K562 (cell line): ENCODE measurements around the gene SGPL1. TPM values are rescaled to one million over a fixed set of nuclear protein-coding genes. Genes with fewer than 3 reads are reported as not detected.

ENCODE experiments used
- ATAC-seq: fragments of 200-7000 bp; cut with Tn5 transposase; 3 replicates; pipeline ENCODE4 v1.9.1; 2020; ENCODE audit warnings: moderate library complexity
- BruUV-seq: library from RNA; stranded (reverse); fragments of 400-500 nt; replicated peaks from 2 replicates; lab custom pipeline; 2021; lab: Mats Ljungman, UMichigan
- CTCF ChIA-PET: fragments of 300-600 bp; formaldehyde crosslinking; extraction: SDS; loops from one replicate; lab custom pipeline; 2021; ENCODE audit warnings: low intra/inter-chr PET ratio; lab: Yijun Ruan, JAX
- POLR2A ChIA-PET: fragments of 300-600, 350-650 bp; sonication (Branson Sonifier 250); formaldehyde crosslinking; extraction: SDS; loops from one replicate; lab custom pipeline; 2021; ENCODE audit warnings: antibody characterized with exemption, inconsistent platforms; lab: Yijun Ruan, JAX
- DNase-seq, 4 experiments: peaks; one replicate each; pipeline versions ENCODE4 v3.0.0 to v3.0.0-alpha.2; 2011 to 2018; ENCODE audit warnings: low spot score in 3 of 4, mixed read lengths in 3 of 4; ENCODE audit errors: extremely low read depth in 1 of 4
- FAIRE-seq: peaks from 2 replicates; lab custom pipeline; 2011; peaks lifted over from hg19 to GRCh38; lab: Jason Lieb, UNC
- H2AFZ ChIP-seq: 2 replicates; pipeline ENCODE4 v1.6.0; 2011; ENCODE audit warnings: low read depth, low read length, control low read depth, inconsistent platforms
- H3K27ac ChIP-seq: fragments of 200-600 bp; 3 replicates; pipeline ENCODE4 v1.8.0; 2011; ENCODE audit warnings: low read depth, mild to moderate bottlenecking, control low read depth, inconsistent platforms, low read length, moderate library complexity, mixed read lengths; ENCODE audit errors: extremely low read depth
- H3K27me3 ChIP-seq, 2 experiments: fragments of 300-600 bp in 1 of 2; 2 replicates in 1 of 2; 3 replicates in 1 of 2; pipeline versions ENCODE4 v1.6.0 to v1.8.0; 2011; ENCODE audit warnings: inconsistent platforms in 2 of 2, low read length in 2 of 2, mild to moderate bottlenecking in 1 of 2, mixed read lengths in 1 of 2, moderate library complexity in 1 of 2; ENCODE audit not compliant: control insufficient read depth in 2 of 2, insufficient read depth in 2 of 2
- H3K36me3 ChIP-seq: fragments of 300-600 bp; 3 replicates; pipeline ENCODE4 v1.8.0; 2011; ENCODE audit warnings: mild to moderate bottlenecking, low read length, inconsistent platforms; ENCODE audit not compliant: control insufficient read depth, insufficient read depth
- H3K4me1 ChIP-seq, 2 experiments: fragments of 200-600 bp in 1 of 2; replicated peaks in 1 of 2; 2 replicates in 1 of 2; 3 replicates in 1 of 2; pipeline versions ENCODE4 v1.5.1 to v1.8.0; 2011; ENCODE audit warnings: inconsistent platforms in 2 of 2, low read length in 2 of 2, mild to moderate bottlenecking in 1 of 2, mixed read lengths in 1 of 2, moderate library complexity in 1 of 2; ENCODE audit not compliant: control insufficient read depth in 2 of 2, insufficient read depth in 2 of 2
- H3K4me2 ChIP-seq: 2 replicates; pipeline ENCODE4 v1.6.1; 2011; ENCODE audit warnings: low read length, control low read depth, inconsistent platforms, mixed read lengths; ENCODE audit not compliant: insufficient read depth
- H3K4me3 ChIP-seq: fragments of 200-600 bp; sonication (generic), shearing (Covaris generic); 2 replicates; pipeline ENCODE4 v1.5.1; 2016; ENCODE audit warnings: control low read depth, inconsistent platforms
- H3K79me2 ChIP-seq: fragments of 200-600 bp; 3 replicates; pipeline ENCODE4 v1.8.0; 2011; ENCODE audit warnings: low read length, inconsistent platforms; ENCODE audit not compliant: control insufficient read depth, insufficient read depth
- H3K9ac ChIP-seq, 2 experiments: 2 replicates each; pipeline versions ENCODE4 v1.6.0 to v1.6.1; 2011; ENCODE audit warnings: low read depth in 2 of 2, low read length in 2 of 2, control low read depth in 1 of 2, inconsistent platforms in 1 of 2, mild to moderate bottlenecking in 1 of 2, mixed read lengths in 1 of 2; ENCODE audit not compliant: insufficient read depth in 1 of 2
- H3K9me1 ChIP-seq: one replicate; pipeline ENCODE4 v1.6.0; 2011; ENCODE audit warnings: inconsistent platforms, mild to moderate bottlenecking, low read length, moderate library complexity; ENCODE audit not compliant: control insufficient read depth, insufficient read depth
- H3K9me3 ChIP-seq: replicated peaks from 2 replicates; pipeline ENCODE4 v1.5.1; 2011; ENCODE audit warnings: low read depth, low read length, inconsistent platforms; ENCODE audit not compliant: control insufficient read depth, insufficient read depth
- H4K20me1 ChIP-seq: replicated peaks from 2 replicates; pipeline ENCODE4 v1.6.1; 2011; ENCODE audit warnings: low read length, inconsistent platforms, mixed read lengths; ENCODE audit not compliant: control insufficient read depth, insufficient read depth
- BRF2 ChIP-seq: IDR thresholded peaks from 3 replicates; pipeline ENCODE4 v1.6.1; 2011; ENCODE audit warnings: borderline replicate concordance, mild to moderate bottlenecking; ENCODE audit not compliant: insufficient read length, insufficient read depth
- CHD4 ChIP-seq: fragments of 200-600 bp; sonication (generic); IDR thresholded peaks from 3 replicates; pipeline ENCODE4 v1.6.1; 2012; ENCODE audit warnings: low read depth, mild to moderate bottlenecking, mixed read lengths, low read length, inconsistent platforms; ENCODE audit not compliant: insufficient read depth, insufficient replicate concordance, poor library complexity, severe bottlenecking
- FOXM1 ChIP-seq, 2 experiments: fragments of 450-650 bp in 1 of 2; sonication (generic) in 1 of 2; formaldehyde crosslinking in 1 of 2; IDR thresholded peaks; 2 replicates each; pipeline versions ENCODE4 v1.6.1 to v1.9.0; 2017 to 2022; ENCODE audit warnings: low read depth in 2 of 2, mild to moderate bottlenecking in 2 of 2, missing genetic modification reagents in 1 of 2, moderate library complexity in 1 of 2
- IRF9 ChIP-seq: fragments of 450-650 bp; IDR thresholded peaks from 2 replicates; pipeline ENCODE4 v1.6.1; 2016; ENCODE audit warnings: missing biosample characterization, missing genetic modification characterization
- POLR2H ChIP-seq: IDR thresholded peaks from 2 replicates; pipeline ENCODE4 v1.6.1; 2016; ENCODE audit warnings: missing genetic modification characterization, low read depth, mild to moderate bottlenecking, control low read depth, missing compliant biosample characterization, moderate library complexity
- SAP30 ChIP-seq: fragments of 200-600 bp; sonication (generic); IDR thresholded peaks from 2 replicates; pipeline ENCODE4 v1.6.1; 2012; ENCODE audit warnings: borderline replicate concordance, low read depth, mild to moderate bottlenecking, moderate library complexity, low read length, control low read depth, inconsistent platforms; ENCODE audit not compliant: insufficient read depth, poor library complexity, severe bottlenecking
- SMAD4 ChIP-seq: fragments of 250-450 bp; sonication (Bioruptor Pico); conservative IDR thresholded peaks from 2 replicates; pipeline ENCODE4 v1.8.0; 2021; ENCODE audit warnings: inconsistent platforms, mild to moderate bottlenecking, moderate library complexity
- SREBF1 ChIP-seq: fragments of 150-350 bp; IDR thresholded peaks from 2 replicates; pipeline ENCODE4 v1.6.1; 2014; ENCODE audit warnings: antibody characterized with exemption, low read depth, low read length, borderline replicate concordance
- THRA ChIP-seq: fragments of 450-650 bp; IDR thresholded peaks from 2 replicates; pipeline ENCODE4 v1.6.1; 2017; ENCODE audit warnings: mild to moderate bottlenecking, moderate library complexity
- TRIM24 ChIP-seq, 2 experiments: fragments of 450-650 bp; IDR thresholded peaks; 2 replicates each; pipeline ENCODE4 v1.6.1; 2016
- VEZF1 ChIP-seq: fragments of 200-800 bp; sonication (Bioruptor generic); IDR thresholded peaks from 2 replicates; pipeline ENCODE4 v1.6.1; 2017; ENCODE audit warnings: missing genetic modification characterization, missing compliant biosample characterization
- ZKSCAN1 ChIP-seq: fragments of 150-350 bp; IDR thresholded peaks from 2 replicates; pipeline ENCODE4 v1.6.1; 2016; ENCODE audit warnings: low read depth, low read length
- ZNF507 ChIP-seq: conservative IDR thresholded peaks from 2 replicates; pipeline ENCODE4 v1.6.1; 2017; ENCODE audit warnings: missing genetic modification characterization, missing compliant biosample characterization
- ZNF561 ChIP-seq: fragments of 450-650 bp; formaldehyde crosslinking; conservative IDR thresholded peaks from 2 replicates; pipeline ENCODE4 v1.4.0; 2020; ENCODE audit warnings: mild to moderate bottlenecking, moderate library complexity
- WGBS: fragments of 100-300 bp; shearing (Covaris generic); methylation state at CpG from one replicate; pipeline ENCODE4 v1.1.6; 2016; ENCODE audit warnings: low coverage, mixed read lengths; ENCODE audit not compliant: insufficient coverage; ENCODE audit errors: missing lambda C conversion rate; 5-methylcytosine and 5-hydroxymethylcytosine counted together
- in situ Hi-C: fragments of 300-500 bp; cut with MboI; formaldehyde crosslinking; loops from 4 replicates; pipeline ENCODE4 v1.15.0; 2018; ENCODE audit warnings: inconsistent platforms, mixed read lengths
- intact Hi-C: fragments of 100-400 bp; cut with micrococcal nuclease; formaldehyde crosslinking; loops from 2 replicates; pipeline ENCODE4 v1.14.2; 2022
- polyA plus RNA-seq, 8 experiments: library from polyadenylated mRNA; depleted of rRNA in 4 of 8; stranded (reverse) in 5 of 8; unstranded in 3 of 8; fragments of >200 nt; fragmentation: Nextera tagmentation in 2 of 8; fragmentation: Illumina TruSeq in 1 of 8; extraction: Ambion mirVana in 2 of 8; extraction: Trizol in 1 of 8; gene quantifications; 2 replicates each; pipeline versions ENCODE4 v1.2.1 to v1.2.3, GENCODE V29; 2011 to 2014; ENCODE audit warnings: inconsistent platforms in 1 of 8, missing spikeins in 1 of 8
- total RNA-seq, 7 experiments: library from RNA; depleted of rRNA in 6 of 7; stranded (reverse); fragments of >200 nt in 6 of 7; fragmentation: Illumina TruSeq in 2 of 7; extraction: Trizol in 2 of 7; gene quantifications; 2 replicates each; pipeline versions ENCODE4 v1.2.1 to v1.2.3, GENCODE V29; 2011 to 2021; ENCODE audit warnings: low replicate concordance in 1 of 7

SGPL1 gene
- total and polyA plus RNA-seq, 9 of the 15 experiments (the other 6 are each of a cell fraction or from before 2014, with no cell fraction given), result 6.0 to 18.0 (median 8.7) TPM

GRCh38 chr10:70806841-70807240 lies 8.9 kb upstream of the SGPL1 start:
- WGBS, result 29% methylated on average over 1 of the region's 1 CpG
- TF ChIP-seq THRA (no peak), IRF9 (tag) (no peak), CHD4 (no peak), VEZF1 (CRISPR knock-in tag) (no peak), ZNF561 (no peak), BRF2 (no peak), SAP30 (no peak), ZKSCAN1 (no peak), FOXM1 (IDR thresholded peaks at IDR 0.05; ENCODE audit: low read depth) (no peak), FOXM1 (CRISPR knock-in tag; IDR thresholded peaks at IDR 0.05; ENCODE audit: low read depth) (no peak), SMAD4 (CRISPR knock-in tag) (no peak), SREBF1 (no peak), ZNF507 (tag) (no peak), TRIM24 (IDR thresholded peaks at IDR 0.05) (no peak), POLR2H (tag) (no peak)

More at GRCh38 chr10:70806841-70807240, 8.9 kb upstream of the SGPL1 start:
- BruUV-seq, result no TSS peak
- no peaks in the 10 kb centered on the region for H3K79me2 ChIP-seq
- H2AFZ ChIP-seq, result no peak overlapping the region
- no peaks in the 10 kb centered on the region for H3K4me1 ChIP-seq
- H3K27ac ChIP-seq, result no peak overlapping the region
- H3K27me3 ChIP-seq, result peaks cover 0 to 3% of the 10 kb centered on the region in 2 experiments; a peak in 2 of 5 replicates
- in situ Hi-C loops, result no loop called here
- no peaks in the 10 kb centered on the region for H3K9me3 ChIP-seq
- POLR2A ChIA-PET, result interaction anchor here (0.7 kb wide), 1 partner anchor 48 kb away, joined by 3 read pairs; no protein-coding TSS in a partner anchor
- H3K9ac ChIP-seq, result no peak overlapping the region
- CTCF ChIA-PET, result no interaction called here
- H3K4me2 ChIP-seq, result no peak overlapping the region
- intact Hi-C loops, result no loop called here
- no peak for ATAC-seq
- H4K20me1 ChIP-seq, result no peaks in the 10 kb centered on the region
- no peaks in the 10 kb centered on the region for H3K9me1 ChIP-seq
- no peaks in the 10 kb centered on the region for H3K36me3 ChIP-seq
- no peak for FAIRE-seq
- DNase-seq, result no peak
- no peak overlapping the region for H3K4me3 ChIP-seq
